RWPE1 (cell line): ENCODE results near the gene PTPRB.

Source experiments
- CTCF ChIA-PET: fragments of 350-600 bp; sonication (Branson Sonifier 250); formaldehyde crosslinking; extraction: SDS; loops from one replicate; lab custom pipeline; 2021; lab: Yijun Ruan, JAX
- POLR2A ChIA-PET: fragments of 400-600 bp; formaldehyde crosslinking; extraction: SDS; loops from one replicate; lab custom pipeline; 2020; ENCODE audit warnings: antibody characterized with exemption; ENCODE audit not compliant: low non-redundant PET; lab: Yijun Ruan, JAX
- DNase-seq: peaks from one replicate; pipeline ENCODE4 v3.0.0; 2012; ENCODE audit warnings: low spot score
- H3K27ac ChIP-seq: fragments of 450-650 bp; 2 replicates; pipeline ENCODE4 v1.5.1; 2017
- TF ChIP-seq, protein P1 (sequence below): fragments of 450-650 bp; conservative IDR thresholded peaks from 2 replicates; pipeline ENCODE4 v1.5.1; 2017; ENCODE audit warnings: low read depth, mild to moderate bottlenecking

Gene PTPRB

DNA sequence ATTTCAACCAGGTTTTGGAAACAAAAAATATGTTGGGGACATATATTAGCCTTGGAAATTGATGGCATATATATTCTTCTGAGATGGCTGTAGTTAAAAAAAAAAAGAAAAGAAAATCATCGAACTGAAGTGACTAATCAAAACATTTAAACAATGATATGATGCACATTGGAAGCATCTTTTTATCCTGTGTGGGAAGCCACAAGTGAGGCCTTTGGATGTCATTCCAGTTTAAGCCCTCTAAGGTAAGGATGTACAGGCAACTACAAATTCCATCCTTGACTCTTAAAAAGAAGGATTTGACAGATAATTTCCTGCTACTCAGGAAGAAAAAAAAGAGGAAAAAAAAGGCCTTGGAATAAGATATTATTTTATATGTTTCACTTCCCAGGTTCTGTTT is 9.6 kb upstream of the PTPRB start:
- TF ChIP-seq, protein P1, sequence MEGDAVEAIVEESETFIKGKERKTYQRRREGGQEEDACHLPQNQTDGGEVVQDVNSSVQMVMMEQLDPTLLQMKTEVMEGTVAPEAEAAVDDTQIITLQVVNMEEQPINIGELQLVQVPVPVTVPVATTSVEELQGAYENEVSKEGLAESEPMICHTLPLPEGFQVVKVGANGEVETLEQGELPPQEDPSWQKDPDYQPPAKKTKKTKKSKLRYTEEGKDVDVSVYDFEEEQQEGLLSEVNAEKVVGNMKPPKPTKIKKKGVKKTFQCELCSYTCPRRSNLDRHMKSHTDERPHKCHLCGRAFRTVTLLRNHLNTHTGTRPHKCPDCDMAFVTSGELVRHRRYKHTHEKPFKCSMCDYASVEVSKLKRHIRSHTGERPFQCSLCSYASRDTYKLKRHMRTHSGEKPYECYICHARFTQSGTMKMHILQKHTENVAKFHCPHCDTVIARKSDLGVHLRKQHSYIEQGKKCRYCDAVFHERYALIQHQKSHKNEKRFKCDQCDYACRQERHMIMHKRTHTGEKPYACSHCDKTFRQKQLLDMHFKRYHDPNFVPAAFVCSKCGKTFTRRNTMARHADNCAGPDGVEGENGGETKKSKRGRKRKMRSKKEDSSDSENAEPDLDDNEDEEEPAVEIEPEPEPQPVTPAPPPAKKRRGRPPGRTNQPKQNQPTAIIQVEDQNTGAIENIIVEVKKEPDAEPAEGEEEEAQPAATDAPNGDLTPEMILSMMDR, result no peak
- DNase-seq, result no peak
- CTCF ChIA-PET, result no interaction called here
- POLR2A ChIA-PET, result no interaction called here
- no peak overlapping the region for H3K27ac ChIP-seq

DNA sequence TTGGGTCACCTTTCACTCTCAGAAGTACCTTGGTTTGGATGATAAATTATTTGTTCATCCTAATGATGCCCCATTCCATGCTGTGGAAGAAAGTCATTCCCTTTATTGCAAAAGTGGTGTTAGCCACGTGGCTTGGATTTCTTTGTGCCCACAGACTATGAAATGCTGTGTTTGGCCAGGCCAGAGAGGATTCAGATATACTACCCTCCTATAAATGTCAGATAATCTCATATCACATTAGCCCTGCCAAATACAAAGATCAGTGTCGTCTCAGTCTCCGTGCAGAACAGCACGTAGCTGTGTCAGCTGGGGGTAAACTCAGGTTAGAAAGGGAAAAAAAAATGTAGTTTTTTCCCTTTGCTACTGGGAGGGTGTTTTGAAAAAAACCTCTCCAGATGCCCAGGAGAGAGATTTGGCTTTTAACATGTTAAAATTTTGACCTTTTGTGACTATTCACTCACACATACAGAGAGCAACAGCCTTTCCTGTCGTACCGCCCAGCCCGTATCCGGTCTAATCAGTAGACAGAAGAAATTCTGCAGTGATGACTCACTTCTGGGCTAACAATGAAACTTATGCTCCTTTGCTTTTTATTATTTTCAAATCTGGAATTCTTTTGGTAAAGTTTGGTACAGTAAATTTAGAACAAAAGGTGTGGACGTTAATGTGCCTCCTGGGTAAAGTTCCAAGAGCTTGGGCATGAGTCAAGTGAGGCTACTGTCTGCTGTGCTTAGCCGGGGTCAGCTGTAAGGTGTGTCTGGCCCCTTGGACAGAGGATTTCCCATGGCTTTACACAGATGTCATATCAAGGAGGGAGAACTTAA is 8.5 kb upstream of the PTPRB start:
- H3K27ac ChIP-seq, result no peak overlapping the region

DNA sequence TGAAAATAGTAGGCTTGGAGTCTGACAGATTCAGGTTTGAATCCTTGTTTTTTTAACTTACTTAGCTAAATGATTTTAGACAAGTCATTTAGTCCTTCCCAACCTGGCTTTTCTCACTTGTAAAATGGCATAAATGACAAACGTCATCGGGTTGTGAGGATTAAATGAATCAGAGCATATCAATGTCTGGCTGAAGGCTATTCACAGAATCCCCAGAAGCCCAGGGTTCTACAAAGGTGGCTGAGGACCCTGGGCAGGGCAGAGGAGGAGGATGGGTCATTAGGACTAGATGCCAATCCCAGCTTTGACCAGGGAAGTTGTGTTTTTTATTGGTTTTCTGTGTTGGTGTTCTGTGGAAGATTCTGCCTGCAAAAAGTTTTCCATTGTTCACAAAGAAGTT is 7.6 kb upstream of the PTPRB start:
- TF ChIP-seq, protein P1, result no peak
- DNase-seq, result no peak
- no peak overlapping the region for H3K27ac ChIP-seq
- ChIA-PET CTCF (interaction anchor here (0.6 kb wide), 1 partner anchor 9 kb away, joined by 3 read pairs; no protein-coding TSS in a partner anchor), POLR2A (no interaction called here)

More for the DNA sequence above, 8.5 kb upstream of the PTPRB start:
- DNase-seq, result peak; percentile 86
- ChIA-PET POLR2A (no interaction called here), CTCF (no interaction called here)
- TF ChIP-seq, protein P1, result no peak

- POLR2A ChIA-PET, result no interaction called here
- DNase-seq, result no peak
- no peak overlapping the region for H3K27ac ChIP-seq
- CTCF ChIA-PET, result interaction anchor here (0.6 kb wide), 1 partner anchor 10 kb away, joined by 3 read pairs; no protein-coding TSS in a partner anchor
- TF ChIP-seq, protein P1, result no peak
These were observed 6.7 kb upstream of the PTPRB start for GRCh38 chr12:70643939-70644338.

DNA sequence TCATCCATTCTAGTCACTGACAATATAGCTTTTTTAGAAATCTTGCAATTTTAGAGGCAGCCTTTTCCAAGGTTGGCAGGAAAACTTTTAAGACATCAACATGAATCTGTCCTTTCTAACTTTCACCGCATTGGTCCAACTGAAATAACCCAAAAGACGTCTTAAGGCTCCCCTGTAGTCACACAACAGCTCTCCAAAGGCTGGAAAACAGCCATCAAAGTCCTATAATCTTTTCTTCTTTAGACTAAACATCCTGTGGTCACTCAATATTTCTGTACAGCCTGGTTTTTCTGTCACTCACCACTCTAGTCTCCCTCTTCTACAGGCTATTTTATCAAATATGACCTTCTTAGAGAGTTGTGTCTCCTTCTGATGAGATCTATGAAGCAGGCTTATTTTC is 4.5 kb upstream of the PTPRB start:
- no peak for DNase-seq
- POLR2A ChIA-PET, result no interaction called here
- TF ChIP-seq, protein P1, result no peak
- no peak overlapping the region for H3K27ac ChIP-seq
- CTCF ChIA-PET, result interaction anchor here (0.6 to 0.8 kb wide), 2 partner anchors 91 to 762 kb away, joined by 3 to 7 read pairs; no protein-coding TSS in a partner anchor

DNA sequence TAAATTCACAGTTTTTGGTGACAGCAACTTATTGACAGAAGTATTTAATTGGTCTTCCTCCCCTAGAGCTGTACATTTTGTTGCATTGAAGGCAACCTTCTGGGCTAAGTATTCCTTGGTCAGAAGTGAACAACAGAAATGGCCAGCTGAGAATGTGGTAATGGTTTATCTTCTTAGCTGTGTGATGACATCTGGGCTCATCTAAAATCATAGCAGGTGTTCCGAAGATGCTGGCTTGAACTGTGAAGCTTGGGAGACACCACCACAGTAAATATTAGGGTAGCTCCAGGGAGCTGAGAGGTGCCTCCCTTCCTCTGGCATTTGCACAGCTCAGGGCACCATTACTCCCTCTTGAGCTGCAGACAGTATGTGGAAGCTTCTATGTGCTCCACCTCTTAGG is 3.7 kb upstream of the PTPRB start:
- H3K27ac ChIP-seq, result no peak overlapping the region
- TF ChIP-seq, protein P1, result no peak
- DNase-seq, result no peak
- CTCF ChIA-PET, result interaction anchor here (0.6 to 0.8 kb wide), 2 partner anchors 92 to 761 kb away, joined by 3 to 7 read pairs; no protein-coding TSS in a partner anchor
- POLR2A ChIA-PET, result no interaction called here
